ENCODE data around the gene CFAP45.

Gene CFAP45

GRCh38 chr1:159883134-159883533 is 16.8 kb downstream of the CFAP45 start:
- DNase-seq (ENCODE audit: low read depth) = no peak
- TF ChIP-seq, protein P1, sequence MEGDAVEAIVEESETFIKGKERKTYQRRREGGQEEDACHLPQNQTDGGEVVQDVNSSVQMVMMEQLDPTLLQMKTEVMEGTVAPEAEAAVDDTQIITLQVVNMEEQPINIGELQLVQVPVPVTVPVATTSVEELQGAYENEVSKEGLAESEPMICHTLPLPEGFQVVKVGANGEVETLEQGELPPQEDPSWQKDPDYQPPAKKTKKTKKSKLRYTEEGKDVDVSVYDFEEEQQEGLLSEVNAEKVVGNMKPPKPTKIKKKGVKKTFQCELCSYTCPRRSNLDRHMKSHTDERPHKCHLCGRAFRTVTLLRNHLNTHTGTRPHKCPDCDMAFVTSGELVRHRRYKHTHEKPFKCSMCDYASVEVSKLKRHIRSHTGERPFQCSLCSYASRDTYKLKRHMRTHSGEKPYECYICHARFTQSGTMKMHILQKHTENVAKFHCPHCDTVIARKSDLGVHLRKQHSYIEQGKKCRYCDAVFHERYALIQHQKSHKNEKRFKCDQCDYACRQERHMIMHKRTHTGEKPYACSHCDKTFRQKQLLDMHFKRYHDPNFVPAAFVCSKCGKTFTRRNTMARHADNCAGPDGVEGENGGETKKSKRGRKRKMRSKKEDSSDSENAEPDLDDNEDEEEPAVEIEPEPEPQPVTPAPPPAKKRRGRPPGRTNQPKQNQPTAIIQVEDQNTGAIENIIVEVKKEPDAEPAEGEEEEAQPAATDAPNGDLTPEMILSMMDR (conservative IDR thresholded peaks at IDR 0.05; ENCODE audit: control insufficient read depth, insufficient read depth, low read depth, low read length) = no peak
- no peak overlapping the region for H3K4me3 ChIP-seq (ENCODE audit: control insufficient read depth, low read depth, low read length)

DNA sequence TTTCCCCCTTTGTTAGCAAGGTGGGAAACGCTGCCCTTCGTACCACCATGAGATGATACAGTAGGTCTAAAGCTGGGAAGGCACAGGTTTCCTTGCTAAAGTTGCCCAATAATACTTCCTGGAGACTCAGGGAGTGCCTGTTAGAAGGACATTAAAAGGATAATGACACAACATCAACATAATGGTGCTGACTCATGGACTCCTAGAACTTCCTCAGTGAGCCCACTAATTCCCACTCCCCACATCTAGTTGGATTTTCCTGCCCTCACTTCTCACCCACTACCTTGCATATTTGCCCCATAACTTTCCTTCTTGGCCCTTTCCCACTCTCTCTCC is 17.5 kb downstream of the CFAP45 start:
- TF ChIP-seq, protein P1 (conservative IDR thresholded peaks at IDR 0.05; ENCODE audit: control insufficient read depth, insufficient read depth, low read depth, low read length) = no peak
- H3K4me3 ChIP-seq (ENCODE audit: control insufficient read depth, low read depth, low read length) = no peak overlapping the region
- peak; percentile 81 for DNase-seq (ENCODE audit: low read depth)

DNA sequence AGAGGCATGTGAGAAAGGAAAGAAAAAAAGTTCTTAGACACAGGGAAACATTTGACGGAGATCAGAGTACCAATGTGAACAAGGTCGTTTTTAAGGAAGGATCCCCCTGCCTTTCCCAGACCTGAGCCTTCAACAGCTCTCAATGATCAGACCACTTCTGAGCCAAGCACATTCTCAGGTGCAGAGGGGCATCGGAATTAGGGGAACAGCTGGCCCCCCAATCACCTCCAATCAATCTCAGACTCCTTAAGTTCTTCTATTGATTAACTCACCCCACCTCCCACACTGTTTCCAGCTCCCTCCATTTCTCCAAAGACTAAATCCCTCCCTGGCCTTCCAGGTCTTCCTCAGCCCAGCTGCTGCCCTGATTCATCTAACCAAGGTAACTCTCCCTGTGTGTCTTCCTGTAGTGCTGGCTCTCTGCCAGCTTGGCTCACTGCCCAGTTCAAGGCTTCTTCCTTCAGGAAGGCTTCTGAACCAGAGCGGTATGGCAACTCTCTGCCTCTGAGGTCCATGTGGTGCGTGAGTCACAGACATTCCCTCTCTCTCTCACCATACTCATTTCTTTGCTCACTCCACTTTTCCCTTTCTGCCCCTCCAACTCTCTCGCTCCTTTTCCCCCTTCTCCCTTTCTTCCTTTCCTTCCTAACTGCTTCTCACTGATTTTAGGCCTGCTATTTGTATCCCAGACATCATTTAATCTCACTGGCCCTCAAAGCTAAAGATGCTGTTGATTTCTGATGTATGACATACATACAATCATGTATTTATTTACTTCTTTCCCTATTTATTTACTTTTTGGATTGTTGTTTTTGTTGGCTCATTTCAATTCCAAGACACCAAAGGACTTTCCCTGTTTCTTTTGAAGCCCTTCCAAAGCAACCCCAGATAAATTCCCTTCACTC is 18.1 kb downstream of the CFAP45 start:
- TF ChIP-seq, protein P1 (conservative IDR thresholded peaks at IDR 0.05; ENCODE audit: control insufficient read depth, insufficient read depth, low read depth, low read length) = no peak
- peak; percentile 99 for DNase-seq (ENCODE audit: low read depth)
- no peak overlapping the region for H3K4me3 ChIP-seq (ENCODE audit: control insufficient read depth, low read depth, low read length)

GRCh38 chr1:159880430-159880829 is 19.5 kb downstream of the CFAP45 start:
- H3K4me3 ChIP-seq (ENCODE audit: control insufficient read depth, low read depth, low read length) = no peak overlapping the region
- TF ChIP-seq, protein P1 (conservative IDR thresholded peaks at IDR 0.05; ENCODE audit: control insufficient read depth, insufficient read depth, low read depth, low read length) = no peak
- no peak for DNase-seq (ENCODE audit: low read depth)

GRCh38 chr1:159879977-159880376 is 20.0 kb downstream of the CFAP45 start:
- H3K4me3 ChIP-seq (ENCODE audit: control insufficient read depth, low read depth, low read length) = no peak overlapping the region
- TF ChIP-seq, protein P1 (conservative IDR thresholded peaks at IDR 0.05; ENCODE audit: control insufficient read depth, insufficient read depth, low read depth, low read length) = no peak
- peak; percentile 89 for DNase-seq (ENCODE audit: low read depth)

GRCh38 chr1:159879136-159879535 is 20.8 kb downstream of the CFAP45 start:
- DNase-seq (ENCODE audit: low read depth) = no peak
- TF ChIP-seq, protein P1 (conservative IDR thresholded peaks at IDR 0.05; ENCODE audit: control insufficient read depth, insufficient read depth, low read depth, low read length) = no peak
- H3K4me3 ChIP-seq (ENCODE audit: control insufficient read depth, low read depth, low read length) = no peak overlapping the region
